K562 (cell line): Measurements from ENCODE around the gene VAT1L. TPM values are rescaled to one million over a fixed set of nuclear protein-coding genes. Genes with fewer than 3 reads are reported as not detected.

Experiments used
- ATAC-seq: fragments of 200-7000 bp; cut with Tn5 transposase; 3 replicates; pipeline ENCODE4 v1.9.1; 2020; ENCODE audit warnings: moderate library complexity
- BruUV-seq: library from RNA; stranded (reverse); fragments of 400-500 nt; replicated peaks from 2 replicates; lab custom pipeline; 2021; lab: Mats Ljungman, UMichigan
- CTCF ChIA-PET: fragments of 300-600 bp; formaldehyde crosslinking; extraction: SDS; loops from one replicate; lab custom pipeline; 2021; ENCODE audit warnings: low intra/inter-chr PET ratio; lab: Yijun Ruan, JAX
- POLR2A ChIA-PET: fragments of 300-600, 350-650 bp; sonication (Branson Sonifier 250); formaldehyde crosslinking; extraction: SDS; loops from one replicate; lab custom pipeline; 2021; ENCODE audit warnings: antibody characterized with exemption, inconsistent platforms; lab: Yijun Ruan, JAX
- DNase-seq, 4 experiments: peaks; one replicate each; pipeline versions ENCODE4 v3.0.0 to v3.0.0-alpha.2; 2011 to 2018; ENCODE audit warnings: low spot score in 3 of 4, mixed read lengths in 3 of 4; ENCODE audit errors: extremely low read depth in 1 of 4
- FAIRE-seq: peaks from 2 replicates; lab custom pipeline; 2011; peaks lifted over from hg19 to GRCh38; lab: Jason Lieb, UNC
- H2AFZ ChIP-seq: 2 replicates; pipeline ENCODE4 v1.6.0; 2011; ENCODE audit warnings: low read depth, low read length, control low read depth, inconsistent platforms
- H3K27ac ChIP-seq: fragments of 200-600 bp; 3 replicates; pipeline ENCODE4 v1.8.0; 2011; ENCODE audit warnings: low read depth, mild to moderate bottlenecking, control low read depth, inconsistent platforms, low read length, moderate library complexity, mixed read lengths; ENCODE audit errors: extremely low read depth
- H3K27me3 ChIP-seq, 2 experiments: fragments of 300-600 bp in 1 of 2; 2 replicates in 1 of 2; 3 replicates in 1 of 2; pipeline versions ENCODE4 v1.6.0 to v1.8.0; 2011; ENCODE audit warnings: inconsistent platforms in 2 of 2, low read length in 2 of 2, mild to moderate bottlenecking in 1 of 2, mixed read lengths in 1 of 2, moderate library complexity in 1 of 2; ENCODE audit not compliant: control insufficient read depth in 2 of 2, insufficient read depth in 2 of 2
- H3K36me3 ChIP-seq: fragments of 300-600 bp; 3 replicates; pipeline ENCODE4 v1.8.0; 2011; ENCODE audit warnings: mild to moderate bottlenecking, low read length, inconsistent platforms; ENCODE audit not compliant: control insufficient read depth, insufficient read depth
- H3K4me1 ChIP-seq, 2 experiments: fragments of 200-600 bp in 1 of 2; replicated peaks in 1 of 2; 2 replicates in 1 of 2; 3 replicates in 1 of 2; pipeline versions ENCODE4 v1.5.1 to v1.8.0; 2011; ENCODE audit warnings: inconsistent platforms in 2 of 2, low read length in 2 of 2, mild to moderate bottlenecking in 1 of 2, mixed read lengths in 1 of 2, moderate library complexity in 1 of 2; ENCODE audit not compliant: control insufficient read depth in 2 of 2, insufficient read depth in 2 of 2
- H3K4me2 ChIP-seq: 2 replicates; pipeline ENCODE4 v1.6.1; 2011; ENCODE audit warnings: low read length, control low read depth, inconsistent platforms, mixed read lengths; ENCODE audit not compliant: insufficient read depth
- H3K4me3 ChIP-seq: fragments of 200-600 bp; sonication (generic), shearing (Covaris generic); 2 replicates; pipeline ENCODE4 v1.5.1; 2016; ENCODE audit warnings: control low read depth, inconsistent platforms
- H3K79me2 ChIP-seq: fragments of 200-600 bp; 3 replicates; pipeline ENCODE4 v1.8.0; 2011; ENCODE audit warnings: low read length, inconsistent platforms; ENCODE audit not compliant: control insufficient read depth, insufficient read depth
- H3K9ac ChIP-seq, 2 experiments: 2 replicates each; pipeline versions ENCODE4 v1.6.0 to v1.6.1; 2011; ENCODE audit warnings: low read depth in 2 of 2, low read length in 2 of 2, control low read depth in 1 of 2, inconsistent platforms in 1 of 2, mild to moderate bottlenecking in 1 of 2, mixed read lengths in 1 of 2; ENCODE audit not compliant: insufficient read depth in 1 of 2
- H3K9me1 ChIP-seq: one replicate; pipeline ENCODE4 v1.6.0; 2011; ENCODE audit warnings: inconsistent platforms, mild to moderate bottlenecking, low read length, moderate library complexity; ENCODE audit not compliant: control insufficient read depth, insufficient read depth
- H3K9me3 ChIP-seq: replicated peaks from 2 replicates; pipeline ENCODE4 v1.5.1; 2011; ENCODE audit warnings: low read depth, low read length, inconsistent platforms; ENCODE audit not compliant: control insufficient read depth, insufficient read depth
- H4K20me1 ChIP-seq: replicated peaks from 2 replicates; pipeline ENCODE4 v1.6.1; 2011; ENCODE audit warnings: low read length, inconsistent platforms, mixed read lengths; ENCODE audit not compliant: control insufficient read depth, insufficient read depth
- HDAC2 ChIP-seq: fragments of 450-650 bp; IDR thresholded peaks from 2 replicates; pipeline ENCODE4 v1.6.1; 2016; ENCODE audit warnings: mild to moderate bottlenecking
- KLF1 ChIP-seq: fragments of 450-650 bp; IDR thresholded peaks from 2 replicates; pipeline ENCODE4 v1.6.1; 2016; ENCODE audit warnings: missing genetic modification characterization, missing compliant biosample characterization
- NFE2 ChIP-seq: IDR thresholded peaks from 2 replicates; pipeline ENCODE4 v1.6.1; 2014; ENCODE audit warnings: antibody characterized with exemption, low read depth
- WGBS: fragments of 100-300 bp; shearing (Covaris generic); methylation state at CpG from one replicate; pipeline ENCODE4 v1.1.6; 2016; ENCODE audit warnings: low coverage, mixed read lengths; ENCODE audit not compliant: insufficient coverage; ENCODE audit errors: missing lambda C conversion rate; 5-methylcytosine and 5-hydroxymethylcytosine counted together
- in situ Hi-C: fragments of 300-500 bp; cut with MboI; formaldehyde crosslinking; loops from 4 replicates; pipeline ENCODE4 v1.15.0; 2018; ENCODE audit warnings: inconsistent platforms, mixed read lengths
- intact Hi-C: fragments of 100-400 bp; cut with micrococcal nuclease; formaldehyde crosslinking; loops from 2 replicates; pipeline ENCODE4 v1.14.2; 2022
- polyA plus RNA-seq, 8 experiments: library from polyadenylated mRNA; depleted of rRNA in 4 of 8; stranded (reverse) in 5 of 8; unstranded in 3 of 8; fragments of >200 nt; fragmentation: Nextera tagmentation in 2 of 8; fragmentation: Illumina TruSeq in 1 of 8; extraction: Ambion mirVana in 2 of 8; extraction: Trizol in 1 of 8; gene quantifications; 2 replicates each; pipeline versions ENCODE4 v1.2.1 to v1.2.3, GENCODE V29; 2011 to 2014; ENCODE audit warnings: inconsistent platforms in 1 of 8, missing spikeins in 1 of 8
- total RNA-seq, 7 experiments: library from RNA; depleted of rRNA in 6 of 7; stranded (reverse); fragments of >200 nt in 6 of 7; fragmentation: Illumina TruSeq in 2 of 7; extraction: Trizol in 2 of 7; gene quantifications; 2 replicates each; pipeline versions ENCODE4 v1.2.1 to v1.2.3, GENCODE V29; 2011 to 2021; ENCODE audit warnings: low replicate concordance in 1 of 7
- TF ChIP-seq, protein P1 (sequence below), 2 experiments: fragments of 450-650 bp; formaldehyde crosslinking in 1 of 2; IDR thresholded peaks; 2 replicates each; pipeline versions ENCODE4 v1.4.0 to v1.6.1; 2014 to 2020; ENCODE audit warnings: mild to moderate bottlenecking in 2 of 2, borderline replicate concordance in 1 of 2, low read depth in 1 of 2
- TF ChIP-seq, protein P2 (sequence below): fragments of 250-450 bp; sonication (Bioruptor Pico); IDR thresholded peaks from 2 replicates; pipeline ENCODE4 v1.5.0; 2021

Gene VAT1L
- total and polyA plus RNA-seq, 9 of the 15 experiments (the other 6 are each of a cell fraction or from before 2014, with no cell fraction given), result 0.01 TPM; not detected in 8

GRCh38 chr16:77775911-77776909 lies 12.2 kb upstream of the VAT1L start:
- no peaks in the 10 kb centered on the region for H4K20me1 ChIP-seq
- no peak overlapping the region for H3K4me3 ChIP-seq
- H3K9me1 ChIP-seq, result no peaks in the 10 kb centered on the region
- ChIA-PET POLR2A (no interaction called here), CTCF (no interaction called here)
- WGBS, result under 1% methylated on average over 6 of the region's 6 CpGs
- no peak overlapping the region for H3K4me2 ChIP-seq
- FAIRE-seq (no peak), ATAC-seq (no peak), DNase-seq (no peak)
- H3K4me1 ChIP-seq, result no peaks in the 10 kb centered on the region
- in situ Hi-C loops (no loop called here), intact Hi-C loops (no loop called here)
- H3K27ac ChIP-seq, result no peak overlapping the region
- no peak overlapping the region for H3K9ac ChIP-seq
- no peaks in the 10 kb centered on the region for H3K9me3 ChIP-seq
- BruUV-seq, result no TSS peak
- no peaks in the 10 kb centered on the region for H3K36me3 ChIP-seq
- no peaks in the 10 kb centered on the region for H3K79me2 ChIP-seq
- H3K27me3 ChIP-seq, result no peaks in the 10 kb centered on the region; a peak in 2 of 5 replicates
- H2AFZ ChIP-seq, result no peak overlapping the region
- TF ChIP-seq HDAC2 (no peak), KLF1 (tag) (no peak), NFE2 (no peak)
- TF ChIP-seq, protein P1, sequence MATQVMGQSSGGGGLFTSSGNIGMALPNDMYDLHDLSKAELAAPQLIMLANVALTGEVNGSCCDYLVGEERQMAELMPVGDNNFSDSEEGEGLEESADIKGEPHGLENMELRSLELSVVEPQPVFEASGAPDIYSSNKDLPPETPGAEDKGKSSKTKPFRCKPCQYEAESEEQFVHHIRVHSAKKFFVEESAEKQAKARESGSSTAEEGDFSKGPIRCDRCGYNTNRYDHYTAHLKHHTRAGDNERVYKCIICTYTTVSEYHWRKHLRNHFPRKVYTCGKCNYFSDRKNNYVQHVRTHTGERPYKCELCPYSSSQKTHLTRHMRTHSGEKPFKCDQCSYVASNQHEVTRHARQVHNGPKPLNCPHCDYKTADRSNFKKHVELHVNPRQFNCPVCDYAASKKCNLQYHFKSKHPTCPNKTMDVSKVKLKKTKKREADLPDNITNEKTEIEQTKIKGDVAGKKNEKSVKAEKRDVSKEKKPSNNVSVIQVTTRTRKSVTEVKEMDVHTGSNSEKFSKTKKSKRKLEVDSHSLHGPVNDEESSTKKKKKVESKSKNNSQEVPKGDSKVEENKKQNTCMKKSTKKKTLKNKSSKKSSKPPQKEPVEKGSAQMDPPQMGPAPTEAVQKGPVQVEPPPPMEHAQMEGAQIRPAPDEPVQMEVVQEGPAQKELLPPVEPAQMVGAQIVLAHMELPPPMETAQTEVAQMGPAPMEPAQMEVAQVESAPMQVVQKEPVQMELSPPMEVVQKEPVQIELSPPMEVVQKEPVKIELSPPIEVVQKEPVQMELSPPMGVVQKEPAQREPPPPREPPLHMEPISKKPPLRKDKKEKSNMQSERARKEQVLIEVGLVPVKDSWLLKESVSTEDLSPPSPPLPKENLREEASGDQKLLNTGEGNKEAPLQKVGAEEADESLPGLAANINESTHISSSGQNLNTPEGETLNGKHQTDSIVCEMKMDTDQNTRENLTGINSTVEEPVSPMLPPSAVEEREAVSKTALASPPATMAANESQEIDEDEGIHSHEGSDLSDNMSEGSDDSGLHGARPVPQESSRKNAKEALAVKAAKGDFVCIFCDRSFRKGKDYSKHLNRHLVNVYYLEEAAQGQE (IDR thresholded peaks at IDR 0.05; ENCODE audit: borderline replicate concordance), result no peak
- TF ChIP-seq, protein P1 (CRISPR knock-in tag; IDR thresholded peaks at IDR 0.05; ENCODE audit: low read depth), result no peak
- TF ChIP-seq, protein P2, sequence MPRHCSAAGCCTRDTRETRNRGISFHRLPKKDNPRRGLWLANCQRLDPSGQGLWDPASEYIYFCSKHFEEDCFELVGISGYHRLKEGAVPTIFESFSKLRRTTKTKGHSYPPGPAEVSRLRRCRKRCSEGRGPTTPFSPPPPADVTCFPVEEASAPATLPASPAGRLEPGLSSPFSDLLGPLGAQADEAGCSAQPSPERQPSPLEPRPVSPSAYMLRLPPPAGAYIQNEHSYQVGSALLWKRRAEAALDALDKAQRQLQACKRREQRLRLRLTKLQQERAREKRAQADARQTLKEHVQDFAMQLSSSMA (CRISPR knock-in tag), result no peak
